22Rv1 (cell line): ENCODE data around the gene CCDC57.
A peak's percentile ranks its signal among the peaks of the same experiment; 100 is the strongest.
"Not testable (repeated sequence)": the region's sequence is repeated elsewhere in the genome, so short reads cannot be mapped to it uniquely, and the experiment has no call there.

Source experiments
- H3K27ac ChIP-seq: fragments of 450-650 bp; 2 replicates; pipeline ENCODE4 v1.5.1; 2017
- ZFX ChIP-seq: fragments of 450-650 bp; IDR thresholded peaks from 2 replicates; pipeline ENCODE4 v1.6.1; 2017; ENCODE audit warnings: antibody characterized with exemption, borderline replicate concordance
- TF ChIP-seq, protein P1 (sequence below): fragments of 450-650 bp; IDR thresholded peaks from 2 replicates; pipeline ENCODE4 v1.5.1; 2017; ENCODE audit warnings: mild to moderate bottlenecking

Gene CCDC57

DNA sequence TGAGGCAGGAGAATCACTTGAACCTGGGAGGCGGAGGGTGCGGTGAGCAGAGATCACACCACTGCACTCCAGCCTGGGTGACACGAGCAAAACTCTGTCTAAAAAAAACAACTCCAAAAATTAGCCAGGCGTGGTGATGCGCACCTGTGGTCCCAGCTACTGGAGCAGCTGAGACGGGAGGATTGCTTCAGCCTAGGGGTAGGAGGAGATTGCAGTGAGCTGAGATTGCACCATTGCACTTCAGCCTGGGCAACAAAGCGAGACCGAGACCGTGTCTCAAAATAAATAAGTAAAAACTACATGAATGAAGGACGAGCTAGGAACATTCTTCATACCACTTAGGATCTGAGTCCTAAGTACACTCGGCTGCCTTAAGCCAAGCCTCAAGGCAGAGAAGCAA, 35.4 kb downstream of the CCDC57 start:
- no peak overlapping the region for H3K27ac ChIP-seq
- TF ChIP-seq, protein P1, sequence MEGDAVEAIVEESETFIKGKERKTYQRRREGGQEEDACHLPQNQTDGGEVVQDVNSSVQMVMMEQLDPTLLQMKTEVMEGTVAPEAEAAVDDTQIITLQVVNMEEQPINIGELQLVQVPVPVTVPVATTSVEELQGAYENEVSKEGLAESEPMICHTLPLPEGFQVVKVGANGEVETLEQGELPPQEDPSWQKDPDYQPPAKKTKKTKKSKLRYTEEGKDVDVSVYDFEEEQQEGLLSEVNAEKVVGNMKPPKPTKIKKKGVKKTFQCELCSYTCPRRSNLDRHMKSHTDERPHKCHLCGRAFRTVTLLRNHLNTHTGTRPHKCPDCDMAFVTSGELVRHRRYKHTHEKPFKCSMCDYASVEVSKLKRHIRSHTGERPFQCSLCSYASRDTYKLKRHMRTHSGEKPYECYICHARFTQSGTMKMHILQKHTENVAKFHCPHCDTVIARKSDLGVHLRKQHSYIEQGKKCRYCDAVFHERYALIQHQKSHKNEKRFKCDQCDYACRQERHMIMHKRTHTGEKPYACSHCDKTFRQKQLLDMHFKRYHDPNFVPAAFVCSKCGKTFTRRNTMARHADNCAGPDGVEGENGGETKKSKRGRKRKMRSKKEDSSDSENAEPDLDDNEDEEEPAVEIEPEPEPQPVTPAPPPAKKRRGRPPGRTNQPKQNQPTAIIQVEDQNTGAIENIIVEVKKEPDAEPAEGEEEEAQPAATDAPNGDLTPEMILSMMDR: no peak
- TF ChIP-seq ZFX: no peak

- TF ChIP-seq, protein P1: no peak
- TF ChIP-seq ZFX: no peak
- H3K27ac ChIP-seq: 0 out of 2 replicates have a peak overlapping the region, but pooled peaks have one; percentile 14
Observed at GRCh38 chr17:82175951-82176350, 36.7 kb downstream of the CCDC57 start.

- TF ChIP-seq, protein P1: no peak
- no peak for TF ChIP-seq ZFX
Observed at GRCh38 chr17:82175201-82175600, 37.4 kb downstream of the CCDC57 start.

GRCh38 chr17:82174042-82174857, 38.4 kb downstream of the CCDC57 start:
- not testable (repeated sequence) for H3K27ac ChIP-seq

More at GRCh38 chr17:82175201-82175600, 37.4 kb downstream of the CCDC57 start:
- no peak overlapping the region for H3K27ac ChIP-seq

DNA sequence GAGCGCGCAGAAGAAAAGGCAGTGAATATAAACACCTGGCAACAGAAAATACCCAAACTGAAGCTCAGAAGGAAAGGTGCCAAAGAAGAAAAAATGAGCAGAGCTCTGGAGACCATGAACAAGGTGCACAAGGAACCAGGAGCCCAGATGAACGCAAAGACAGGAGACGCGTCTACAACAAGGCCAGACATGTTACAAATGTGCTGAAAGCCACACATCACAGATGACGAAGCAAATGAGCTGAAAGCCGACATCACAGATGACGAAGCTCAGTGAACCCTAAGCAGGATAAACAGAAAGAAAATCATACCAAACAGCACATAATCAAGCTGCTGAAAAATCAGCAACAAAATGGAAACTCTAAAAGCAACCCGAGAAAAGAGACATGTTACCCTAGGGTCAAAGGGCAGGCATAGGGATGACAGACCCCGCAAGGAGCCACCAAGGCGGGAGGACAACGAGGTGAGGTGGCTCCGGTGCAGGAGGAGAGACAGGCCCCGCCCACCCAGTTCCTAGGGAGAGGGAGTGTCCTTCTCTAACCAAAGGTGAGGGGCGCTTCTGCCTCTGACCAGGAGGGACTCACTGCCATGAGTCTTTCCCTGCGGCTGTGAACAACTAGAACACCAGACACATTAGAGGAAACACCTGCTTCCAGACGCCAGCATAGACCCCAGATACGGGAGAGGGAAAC, 39.1 kb downstream of the CCDC57 start:
- H3K27ac ChIP-seq: no peak overlapping the region
- TF ChIP-seq, protein P1: no peak
- no peak for TF ChIP-seq ZFX

DNA sequence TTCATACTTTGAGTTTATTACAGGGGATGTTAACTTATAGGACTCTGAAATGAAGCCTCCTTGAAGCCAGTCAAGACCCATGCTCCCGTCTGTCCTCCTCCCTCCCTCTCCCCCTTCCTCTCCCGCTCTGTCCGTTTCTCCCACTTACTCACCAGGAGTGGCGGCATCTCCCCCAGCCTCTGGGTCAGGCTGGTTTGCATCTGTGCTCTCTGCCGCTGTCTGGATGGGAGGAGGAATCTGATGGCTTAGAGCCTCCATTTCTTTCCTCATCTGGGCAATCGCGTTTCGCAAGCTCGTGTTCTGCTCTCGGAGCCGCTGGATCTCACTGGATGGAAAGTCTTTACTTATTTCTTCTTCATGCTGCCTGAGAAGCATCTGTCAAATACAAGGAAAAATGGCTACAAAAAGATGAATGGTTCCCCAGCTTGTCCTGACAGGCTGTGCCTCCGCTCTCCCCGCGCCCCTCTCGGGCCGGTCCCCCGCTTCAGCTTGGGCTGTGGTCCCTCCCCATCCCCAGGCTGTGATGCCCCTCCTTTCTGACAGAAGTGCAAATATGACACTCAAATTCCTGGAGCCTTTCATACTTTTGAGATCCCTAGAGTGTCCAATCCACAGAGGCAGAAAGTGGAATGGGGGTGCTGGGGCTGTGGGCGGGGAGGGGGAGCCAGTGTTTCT, 40.0 kb downstream of the CCDC57 start:
- H3K27ac ChIP-seq: no peak overlapping the region
- TF ChIP-seq ZFX: no peak
- TF ChIP-seq, protein P1: no peak

DNA sequence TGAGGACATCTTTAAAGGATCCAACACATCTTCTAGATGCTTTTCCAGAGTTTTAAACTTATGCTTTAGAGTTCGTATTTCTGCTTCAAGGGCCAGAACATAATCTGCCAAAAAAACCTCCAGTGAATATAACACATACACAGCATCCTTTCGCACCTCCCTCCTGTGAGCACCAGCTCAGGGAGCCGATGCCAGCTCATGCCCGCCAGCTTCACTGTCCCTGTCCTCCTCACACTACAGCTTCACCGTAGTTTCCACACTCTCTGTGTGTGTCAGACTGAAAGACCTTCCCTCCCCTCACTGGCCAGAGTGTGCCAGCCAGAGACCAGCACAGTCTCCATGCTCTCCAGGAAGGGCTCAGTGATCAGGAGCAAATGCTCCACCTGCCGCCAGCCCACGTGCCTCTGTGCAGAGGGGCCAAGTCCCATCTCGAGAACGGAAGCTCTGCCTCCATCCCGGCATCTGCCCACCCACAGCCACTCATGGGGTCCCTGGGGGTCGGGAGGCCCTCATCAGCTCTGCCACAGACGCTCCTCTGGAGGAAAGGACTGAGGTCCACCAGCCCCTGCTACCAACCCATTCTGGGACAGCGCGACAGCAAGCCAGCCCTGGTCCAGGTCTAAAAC, 40.8 kb downstream of the CCDC57 start:
- TF ChIP-seq, protein P1: no peak
- no peak for TF ChIP-seq ZFX
- H3K27ac ChIP-seq: no peak overlapping the region
